Stimulated activated naive B cell treated with anti-CD40 and anti-IgM and Interleukin-4, amounts not matched to agents 10 μg/mL and 1 μg/mL and 100 μg/mL, for 72 hours (primary cell): ENCODE measurements around the gene RASGEF1C.

Experiments
- ATAC-seq, 2 donors: fragments of 150-1000 bp; cut with Tn5 transposase; replicated peaks; 2 replicates each; pipeline ENCODE4 v1.10.0; 2021; ENCODE audit warnings: moderate library complexity in 1 of 2
- DNase-seq: peaks from one replicate; pipeline ENCODE4 v3.0.0; 2021
- H3K27ac Mint-ChIP-seq: one replicate; pipeline ENCODE4 v1.8.0; 2022; ENCODE audit warnings: mild to moderate bottlenecking, mixed read lengths
- H3K27me3 Mint-ChIP-seq, 2 donors: one replicate each; pipeline ENCODE4 v1.8.0; 2022; ENCODE audit warnings: mixed read lengths in 2 of 2
- H3K36me3 Mint-ChIP-seq, 2 donors: one replicate each; pipeline ENCODE4 v1.8.0; 2022; ENCODE audit warnings: mixed read lengths in 2 of 2, mild to moderate bottlenecking in 1 of 2
- H3K4me1 Mint-ChIP-seq, 2 donors: one replicate each; pipeline ENCODE4 v1.8.0; 2022; ENCODE audit warnings: mixed read lengths in 2 of 2, mild to moderate bottlenecking in 1 of 2
- H3K4me3 Mint-ChIP-seq, 2 donors: one replicate each; pipeline ENCODE4 v1.8.0; 2022; ENCODE audit warnings: mild to moderate bottlenecking in 2 of 2, mixed read lengths in 2 of 2, moderate library complexity in 1 of 2
- H3K9me3 Mint-ChIP-seq, 2 donors: one replicate each; pipeline ENCODE4 v1.8.0; 2022; ENCODE audit warnings: mixed read lengths in 2 of 2, mild to moderate bottlenecking in 1 of 2

The RASGEF1C gene

GRCh38 chr5:180169248-180170105 lies 39.5 kb downstream of the RASGEF1C start:
- DNase-seq: no peak
- H3K27me3 Mint-ChIP-seq: peaks cover 20 to 23% of the 10 kb centered on the region in 2 donors
- peaks cover 0 to 2% of the 10 kb centered on the region in 2 donors for H3K9me3 Mint-ChIP-seq
- no peaks in the 10 kb centered on the region for H3K36me3 Mint-ChIP-seq
- no peaks in the 10 kb centered on the region for H3K4me1 Mint-ChIP-seq
- H3K4me3 Mint-ChIP-seq: no peak overlapping the region
- no peak for ATAC-seq
- H3K27ac Mint-ChIP-seq: no peak overlapping the region

DNA sequence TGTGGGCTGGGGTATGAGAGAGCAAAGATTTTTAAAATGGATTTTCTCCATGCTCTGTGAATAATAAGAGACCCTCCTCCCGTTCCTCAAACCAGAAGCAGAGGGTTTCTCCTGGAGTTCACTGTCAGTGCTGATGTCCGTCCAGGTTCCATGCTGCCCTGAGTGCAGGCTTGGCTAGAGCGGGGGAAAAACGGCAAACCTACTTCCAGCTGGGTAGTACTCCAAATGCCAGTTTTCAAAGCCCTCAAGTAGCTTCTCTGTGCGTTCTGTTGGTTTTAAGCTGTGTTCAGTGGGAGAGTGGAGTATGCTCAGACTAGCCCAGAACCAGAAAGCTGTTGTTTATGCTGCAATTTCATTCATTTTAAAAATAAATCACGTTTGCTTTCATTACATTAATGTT lies 40.3 kb downstream of the RASGEF1C start:
- Mint-ChIP-seq H3K36me3 (no peaks in the 10 kb centered on the region), H3K9me3 (peaks cover 5 to 6% of the 10 kb centered on the region in 2 donors), H3K27ac (no peak overlapping the region), H3K4me3 (no peak overlapping the region), H3K27me3 (peaks cover 25 to 29% of the 10 kb centered on the region in 2 donors), H3K4me1 (no peaks in the 10 kb centered on the region)
- ATAC-seq (no peak), DNase-seq (no peak)

DNA sequence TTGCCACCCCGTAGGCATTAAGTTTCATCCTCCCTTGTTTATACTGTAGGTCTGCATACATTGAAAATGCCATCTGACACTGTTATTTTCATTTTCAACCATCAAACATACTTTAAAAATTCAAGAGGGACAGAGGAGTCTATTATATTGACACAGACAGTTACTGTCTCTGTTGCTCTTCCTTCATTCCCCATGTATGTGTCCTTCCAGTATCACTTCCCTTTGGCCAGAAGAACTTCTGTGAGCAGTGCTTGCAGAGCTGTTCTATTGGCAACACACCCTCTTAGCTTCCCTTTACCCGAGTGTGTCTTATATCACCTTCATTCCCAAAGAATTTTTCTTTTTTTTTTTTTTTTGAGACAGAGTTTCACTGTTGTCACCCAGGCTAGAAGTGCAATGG lies 42.8 kb downstream of the RASGEF1C start:
- DNase-seq (no peak), ATAC-seq (no peak)
- H3K27me3 Mint-ChIP-seq: peaks cover 20 to 37% of the 10 kb centered on the region in 2 donors
- peaks cover 5 to 6% of the 10 kb centered on the region in 2 donors for H3K9me3 Mint-ChIP-seq
- no peak overlapping the region for H3K4me3 Mint-ChIP-seq
- H3K27ac Mint-ChIP-seq: no peak overlapping the region
- H3K4me1 Mint-ChIP-seq: no peaks in the 10 kb centered on the region
- H3K36me3 Mint-ChIP-seq: no peaks in the 10 kb centered on the region

GRCh38 chr5:180162304-180162661 lies 46.7 kb downstream of the RASGEF1C start:
- no peak for ATAC-seq

GRCh38 chr5:180161420-180162303 lies 47.3 kb downstream of the RASGEF1C start:
- peaks cover 22 to 42% of the 10 kb centered on the region in 2 donors for H3K27me3 Mint-ChIP-seq
- H3K36me3 Mint-ChIP-seq: no peaks in the 10 kb centered on the region
- no peaks in the 10 kb centered on the region for H3K4me1 Mint-ChIP-seq
- H3K4me3 Mint-ChIP-seq: no peak overlapping the region
- DNase-seq (no peak), ATAC-seq (no peak)
- peaks cover 5 to 8% of the 10 kb centered on the region in 2 donors for H3K9me3 Mint-ChIP-seq
- H3K27ac Mint-ChIP-seq: no peak overlapping the region

More at GRCh38 chr5:180162304-180162661, 46.7 kb downstream of the RASGEF1C start:
- no peaks in the 10 kb centered on the region for H3K4me1 Mint-ChIP-seq
- H3K36me3 Mint-ChIP-seq: no peaks in the 10 kb centered on the region
- H3K4me3 Mint-ChIP-seq: no peak overlapping the region
- peaks cover 25 to 42% of the 10 kb centered on the region in 2 donors for H3K27me3 Mint-ChIP-seq
- no peak for DNase-seq
- no peak overlapping the region for H3K27ac Mint-ChIP-seq
- H3K9me3 Mint-ChIP-seq: peaks cover 5 to 8% of the 10 kb centered on the region in 2 donors

DNA sequence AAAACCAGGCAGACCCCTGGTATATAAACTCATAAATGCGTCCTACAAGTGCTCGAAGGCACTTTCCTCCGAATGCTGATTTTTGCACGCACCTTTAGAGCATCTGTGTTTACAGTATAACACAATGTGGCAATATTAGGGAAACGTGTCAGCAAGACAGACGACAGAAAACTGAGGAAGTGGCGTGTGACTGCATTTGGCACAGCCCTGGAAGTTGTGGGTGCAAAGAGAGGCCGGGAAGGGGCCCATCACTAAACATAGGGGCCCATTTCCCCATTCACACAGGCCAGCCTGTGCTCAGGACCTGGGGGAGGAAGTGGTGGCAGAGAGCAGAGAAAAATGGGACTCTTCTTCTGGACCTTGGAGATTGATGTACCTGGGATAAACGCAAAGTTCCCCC lies 48.2 kb downstream of the RASGEF1C start:
- DNase-seq (no peak), ATAC-seq (no peak)
- Mint-ChIP-seq H3K4me3 (no peak overlapping the region), H3K4me1 (no peaks in the 10 kb centered on the region), H3K9me3 (peaks cover 5 to 8% of the 10 kb centered on the region in 2 donors), H3K27ac (no peak overlapping the region), H3K27me3 (peaks cover 21 to 42% of the 10 kb centered on the region in 2 donors), H3K36me3 (no peaks in the 10 kb centered on the region)

DNA sequence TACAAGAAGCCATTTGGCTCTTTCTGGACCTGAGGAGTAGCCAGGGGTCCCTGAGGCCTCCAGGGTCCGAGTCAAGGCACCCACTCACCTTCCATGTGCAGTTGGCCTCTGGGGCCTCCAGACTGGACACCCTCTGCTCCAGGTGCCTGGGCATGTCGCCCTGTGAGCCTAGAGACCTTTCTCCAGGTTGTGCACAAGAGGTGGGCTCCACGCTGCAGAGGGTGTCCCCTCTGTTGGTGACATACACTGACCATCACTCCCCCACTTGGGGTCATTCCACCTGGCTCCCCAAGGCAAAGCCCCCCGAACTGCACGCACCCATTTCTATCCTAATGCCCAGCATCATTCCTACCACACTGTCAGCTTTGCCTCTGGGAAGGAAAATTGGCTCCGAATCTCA lies 48.8 kb downstream of the RASGEF1C start:
- Mint-ChIP-seq H3K4me3 (no peak overlapping the region), H3K9me3 (peaks cover 5 to 8% of the 10 kb centered on the region in 2 donors), H3K27me3 (peaks cover 21 to 43% of the 10 kb centered on the region in 2 donors), H3K4me1 (no peaks in the 10 kb centered on the region), H3K36me3 (no peaks in the 10 kb centered on the region), H3K27ac (no peak overlapping the region)
- no peak for ATAC-seq
- no peak for DNase-seq

GRCh38 chr5:180159756-180160155 lies 49.3 kb downstream of the RASGEF1C start:
- Mint-ChIP-seq H3K27me3 (peaks cover 21 to 40% of the 10 kb centered on the region in 2 donors), H3K27ac (no peak overlapping the region), H3K36me3 (no peaks in the 10 kb centered on the region), H3K4me3 (no peak overlapping the region), H3K4me1 (no peaks in the 10 kb centered on the region), H3K9me3 (peaks cover 5 to 7% of the 10 kb centered on the region in 2 donors)
- ATAC-seq (no peak), DNase-seq (no peak)

GRCh38 chr5:180157866-180158265 lies 51.1 kb downstream of the RASGEF1C start:
- Mint-ChIP-seq H3K27me3 (peaks cover 14 to 30% of the 10 kb centered on the region in 2 donors), H3K4me3 (no peak overlapping the region), H3K9me3 (peaks cover 0 to 2% of the 10 kb centered on the region in 2 donors), H3K36me3 (no peaks in the 10 kb centered on the region), H3K4me1 (no peaks in the 10 kb centered on the region), H3K27ac (no peak overlapping the region)
- ATAC-seq: no peak
- no peak for DNase-seq

DNA sequence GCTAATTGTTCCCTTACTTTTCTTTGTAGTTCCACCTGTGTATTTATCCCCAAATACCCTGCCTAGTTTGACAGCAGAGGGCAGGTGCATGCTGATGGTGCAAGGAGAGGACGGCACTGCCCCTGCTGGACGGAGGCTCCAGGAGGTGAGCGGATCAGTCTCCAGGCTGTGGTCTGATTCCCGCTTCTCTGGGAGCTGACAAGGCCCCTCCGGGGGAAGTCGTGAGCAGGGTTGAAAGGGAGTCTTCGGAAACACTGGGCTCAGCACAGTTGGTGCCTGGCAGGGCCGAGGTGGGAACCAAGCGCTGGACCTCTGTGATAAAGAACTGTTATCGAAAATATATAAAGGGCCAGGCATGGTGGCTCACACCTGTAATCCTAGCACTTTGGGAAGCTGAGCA lies 52.9 kb downstream of the RASGEF1C start:
- ATAC-seq: no peak
- H3K4me1 Mint-ChIP-seq: no peaks in the 10 kb centered on the region
- H3K9me3 Mint-ChIP-seq: peaks cover 0 to 2% of the 10 kb centered on the region in 2 donors
- H3K27ac Mint-ChIP-seq: no peak overlapping the region
- H3K36me3 Mint-ChIP-seq: no peaks in the 10 kb centered on the region
- DNase-seq: no peak
- H3K27me3 Mint-ChIP-seq: peaks cover 13 to 23% of the 10 kb centered on the region in 2 donors
- H3K4me3 Mint-ChIP-seq: no peak overlapping the region

DNA sequence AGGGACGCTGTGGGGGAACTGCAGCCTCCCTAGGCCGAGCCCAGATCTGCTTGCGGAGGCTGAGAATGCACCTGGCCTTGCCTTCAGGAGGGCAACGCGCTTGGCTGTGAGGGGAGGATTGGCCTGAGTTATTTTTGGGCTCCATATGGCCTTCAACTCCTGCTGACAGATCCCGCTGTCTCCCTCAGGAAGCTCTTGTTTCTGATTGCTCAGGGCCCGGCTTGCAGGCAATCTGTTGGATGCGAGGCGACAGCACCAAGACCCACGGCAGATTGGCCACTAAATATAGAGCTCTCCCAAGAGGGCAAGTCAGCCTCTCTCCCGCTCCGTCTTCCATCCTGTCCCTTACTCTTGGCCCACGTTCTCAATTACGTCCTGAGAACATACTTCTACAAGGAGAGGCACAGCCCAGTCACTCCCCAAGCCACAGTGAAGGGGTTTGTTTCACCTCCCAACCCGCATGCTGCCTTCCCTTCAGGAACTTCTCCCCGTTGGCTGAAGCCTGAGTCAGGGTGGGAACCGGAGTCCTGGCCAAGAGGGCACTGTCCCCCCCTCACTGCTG lies 53.6 kb downstream of the RASGEF1C start:
- Mint-ChIP-seq H3K4me3 (no peak overlapping the region), H3K4me1 (no peaks in the 10 kb centered on the region), H3K36me3 (no peaks in the 10 kb centered on the region), H3K27ac (no peak overlapping the region), H3K27me3 (peaks cover 8 to 17% of the 10 kb centered on the region in 2 donors), H3K9me3 (peaks cover 0 to 3% of the 10 kb centered on the region in 2 donors)
- ATAC-seq (no peak), DNase-seq (no peak)

GRCh38 chr5:180154821-180155364 lies 54.1 kb downstream of the RASGEF1C start:
- Mint-ChIP-seq H3K36me3 (no peaks in the 10 kb centered on the region), H3K27me3 (peaks cover 8 to 18% of the 10 kb centered on the region in 2 donors), H3K9me3 (peaks cover 3 to 8% of the 10 kb centered on the region in 2 donors), H3K4me1 (no peaks in the 10 kb centered on the region), H3K27ac (no peak overlapping the region), H3K4me3 (no peak overlapping the region)
- DNase-seq (no peak), ATAC-seq (no peak)

GRCh38 chr5:180153991-180154390 lies 55.0 kb downstream of the RASGEF1C start:
- Mint-ChIP-seq H3K4me3 (no peak overlapping the region), H3K27me3 (peaks cover 4 to 17% of the 10 kb centered on the region in 2 donors), H3K4me1 (no peaks in the 10 kb centered on the region), H3K9me3 (peaks cover 6 to 10% of the 10 kb centered on the region in 2 donors), H3K36me3 (peaks cover 0 to 3% of the 10 kb centered on the region in 2 donors), H3K27ac (no peak overlapping the region)
- ATAC-seq (no peak), DNase-seq (no peak)

GRCh38 chr5:180153099-180153498 lies 55.9 kb downstream of the RASGEF1C start:
- DNase-seq (no peak), ATAC-seq (no peak)
- no peak overlapping the region for H3K27ac Mint-ChIP-seq
- H3K4me1 Mint-ChIP-seq: no peaks in the 10 kb centered on the region
- peaks cover 0 to 3% of the 10 kb centered on the region in 2 donors for H3K36me3 Mint-ChIP-seq
- H3K27me3 Mint-ChIP-seq: peaks cover 4 to 22% of the 10 kb centered on the region in 2 donors
- peaks cover 10 to 11% of the 10 kb centered on the region in 2 donors for H3K9me3 Mint-ChIP-seq
- H3K4me3 Mint-ChIP-seq: no peak overlapping the region
